ENCODE measurements around the gene RPP25L.

Gene RPP25L

DNA sequence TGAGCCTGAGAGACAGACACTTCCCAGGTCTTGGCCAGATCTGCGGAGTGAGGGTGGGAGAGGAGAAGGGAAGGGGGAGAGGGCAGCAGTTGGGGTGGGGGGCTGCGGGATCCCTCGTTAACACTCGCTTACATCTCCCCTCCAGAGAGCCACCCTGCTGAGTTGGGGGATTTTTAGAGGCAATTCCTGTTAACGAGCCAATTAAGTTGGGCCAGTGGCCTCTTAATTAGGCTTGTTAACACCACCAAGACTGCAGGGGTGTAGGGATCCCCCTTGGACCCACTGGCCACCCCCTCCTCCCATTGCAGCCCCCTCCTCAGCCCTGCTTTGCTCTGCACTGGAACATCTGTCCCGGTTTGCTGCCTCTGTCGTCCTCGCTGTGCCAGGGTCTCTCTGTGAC, 46.0 kb downstream of the RPP25L start:
- no peak for DNase-seq

DNA sequence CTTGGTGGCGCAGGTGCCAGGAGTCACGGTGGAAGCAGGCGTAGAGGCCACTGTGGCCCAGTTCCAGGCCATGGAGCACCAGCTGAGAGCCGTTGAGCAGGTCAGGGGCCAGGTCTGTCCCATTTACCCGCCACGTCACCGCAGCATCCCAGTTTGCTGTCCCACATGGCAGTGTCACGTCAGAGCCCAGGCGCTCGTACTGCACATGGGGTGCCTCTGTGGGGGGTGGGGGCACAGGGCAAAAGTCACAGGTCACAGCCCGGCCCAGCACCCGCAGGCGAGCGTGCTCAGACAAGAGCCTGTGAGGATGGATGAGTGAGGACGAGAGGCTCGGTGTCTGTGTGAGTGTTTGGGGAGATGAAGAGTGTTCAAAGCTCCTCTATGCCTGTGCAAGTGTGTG, 47.3 kb downstream of the RPP25L start:
- no peak for DNase-seq

DNA sequence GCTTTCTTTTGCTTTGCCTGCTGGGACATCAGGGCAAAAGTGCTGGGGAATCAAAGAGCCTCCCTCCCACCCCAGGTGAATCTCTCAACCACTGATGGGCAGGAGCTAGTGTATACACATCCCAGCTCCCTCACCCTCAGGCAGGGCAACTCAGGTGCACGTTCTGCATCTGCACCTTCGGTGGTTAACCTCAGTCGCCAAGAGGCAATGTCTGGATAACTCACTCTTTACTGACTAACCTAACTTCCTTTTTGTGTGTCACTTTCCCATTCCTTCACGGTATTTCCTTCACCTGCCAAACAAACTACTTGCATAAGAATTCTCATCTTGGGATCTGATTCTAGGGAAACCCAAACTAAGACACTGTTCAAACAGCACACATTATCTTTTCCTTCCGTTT, 48.6 kb downstream of the RPP25L start:
- no peak for DNase-seq

DNA sequence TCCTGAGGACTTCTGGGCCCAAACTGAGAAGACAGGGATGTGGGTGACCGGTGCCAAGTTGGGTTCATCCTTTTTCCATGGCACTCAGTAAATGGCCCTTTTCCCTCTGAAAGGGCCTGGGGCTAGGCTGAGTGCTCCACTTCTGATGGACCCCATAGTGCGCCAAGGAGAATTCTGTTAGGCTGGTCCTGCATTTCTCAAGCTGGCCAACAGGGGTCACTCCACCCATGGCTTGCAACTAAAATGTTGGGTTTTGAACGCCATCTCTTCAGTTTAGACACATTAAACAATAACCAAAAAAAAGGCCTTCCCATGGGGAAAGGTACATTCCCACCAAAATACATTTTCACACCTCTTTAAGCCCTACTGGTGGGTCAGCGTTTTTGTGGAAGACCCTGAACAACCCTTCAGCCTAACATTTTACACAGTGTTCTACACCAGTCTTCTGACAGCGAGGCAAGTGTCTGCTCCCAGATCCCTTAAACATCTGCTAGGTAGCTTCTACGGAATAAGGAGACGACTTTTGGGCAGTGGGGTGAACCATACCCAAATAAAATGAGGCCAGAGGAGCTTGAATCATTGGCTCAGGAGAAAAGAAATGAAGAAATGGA, 49.7 kb downstream of the RPP25L start:
- DNase-seq: peak in 1 of 2 donors; percentile 18

DNA sequence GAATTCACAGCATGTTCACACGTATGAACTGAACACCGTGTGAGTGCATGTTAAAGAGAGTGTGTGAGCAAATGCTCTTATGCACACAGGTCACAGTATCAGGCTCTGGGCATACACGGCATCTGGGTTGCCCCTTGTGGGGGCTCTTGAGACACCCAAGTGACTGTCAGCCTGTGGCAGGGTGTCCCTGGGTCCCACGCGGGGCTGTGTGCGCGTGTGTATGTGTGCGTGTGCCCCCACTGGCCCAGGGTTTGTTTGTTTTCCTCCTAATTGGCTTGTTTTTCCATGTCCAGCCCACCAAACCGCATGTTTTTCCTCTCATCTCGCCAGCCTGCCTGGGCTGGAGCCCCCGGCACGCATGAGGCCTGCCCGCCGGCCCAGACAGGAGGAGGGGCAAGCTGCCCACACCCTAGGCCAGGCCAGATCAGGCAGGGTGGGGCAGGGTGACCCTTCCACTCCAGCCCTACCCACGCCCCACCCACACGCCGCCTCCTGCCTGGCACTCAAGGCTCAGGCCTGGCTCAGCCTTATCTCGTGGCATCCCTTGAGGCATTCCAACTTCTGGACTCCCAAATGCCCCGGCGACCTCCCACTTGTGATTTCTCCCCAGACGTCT, 51.2 kb downstream of the RPP25L start:
- no peak for DNase-seq
